HCT116 (cell line): Measurements from ENCODE around the gene CDH4. TPM values are rescaled to one million over a fixed set of nuclear protein-coding genes. Genes with fewer than 3 reads are reported as not detected.

Experiments
- ATAC-seq: fragments of 200-7000 bp; cut with Tn5 transposase; 2 replicates; pipeline ENCODE4 v1.9.1; 2020; ENCODE audit warnings: mild to moderate bottlenecking, moderate library complexity
- BruUV-seq: library from RNA; stranded (reverse); fragments of 400-500 nt; replicated peaks from 2 replicates; lab custom pipeline; 2021; lab: Mats Ljungman, UMichigan
- CTCF ChIA-PET: fragments of 300-600 bp; sonication (Branson Sonifier 250); formaldehyde crosslinking; loops from one replicate; lab custom pipeline; 2021; ENCODE audit warnings: antibody characterized with exemption; lab: Charles Lee
- POLR2A ChIA-PET: fragments of 300-600, 350-600 bp; sonication (Branson Sonifier 250); formaldehyde crosslinking; loops from one replicate; lab custom pipeline; 2021; ENCODE audit warnings: antibody characterized with exemption; lab: Charles Lee
- RAD21 ChIA-PET, 2 experiments: fragments of 300-600 bp; sonication (Branson Sonifier 250); formaldehyde crosslinking; loops; one replicate each; lab custom pipeline; 2023; ENCODE audit warnings: low total read pairs in 2 of 2; ENCODE audit not compliant: uncharacterized antibody in 2 of 2, unreplicated experiment in 2 of 2, low non-redundant PET in 1 of 2; lab: Charles Lee
- DNase-seq: peaks from one replicate; pipeline ENCODE4 v3.0.0-alpha.2; 2010; ENCODE audit warnings: low read depth, low spot score
- H2AFZ ChIP-seq: fragments of 200-600 bp; shearing (Covaris generic), sonication (generic); 2 replicates; pipeline ENCODE4 v1.6.1; 2017; ENCODE audit warnings: low read depth, mixed run types, mixed read lengths, antibody characterized with exemption, low read length; ENCODE audit not compliant: poor library complexity, severe bottlenecking
- H3K27ac ChIP-seq: 2 replicates; pipeline ENCODE4 v1.5.1; 2012; ENCODE audit warnings: low read depth, low read length
- H3K27me3 ChIP-seq: fragments of 200-600 bp; sonication (generic); 2 replicates; pipeline ENCODE4 v1.6.1; 2016; ENCODE audit warnings: mixed run types, low read length, mixed read lengths; ENCODE audit not compliant: insufficient read depth
- H3K36me3 ChIP-seq, 2 experiments: fragments of 200-500 bp in 1 of 2; fragments of 200-600 bp in 1 of 2; sonication (Bioruptor generic) in 1 of 2; sonication (generic) in 1 of 2; 2 replicates each; pipeline versions ENCODE4 v1.5.1 to v1.6.1; 2014 to 2016; ENCODE audit warnings: low read length in 2 of 2, inconsistent platforms in 1 of 2, mixed read lengths in 1 of 2, mixed run types in 1 of 2; ENCODE audit not compliant: insufficient read depth in 2 of 2, control insufficient read depth in 1 of 2
- H3K4me1 ChIP-seq, 2 experiments: fragments of 200-600 bp in 1 of 2; sonication (generic) in 1 of 2; 2 replicates each; pipeline versions ENCODE4 v1.5.1 to v1.6.1; 2012 to 2017; ENCODE audit warnings: low read length in 2 of 2, inconsistent platforms in 1 of 2, mild to moderate bottlenecking in 1 of 2, mixed read lengths in 1 of 2, mixed run types in 1 of 2, moderate library complexity in 1 of 2; ENCODE audit not compliant: insufficient read depth in 2 of 2, control insufficient read depth in 1 of 2
- H3K4me2 ChIP-seq: fragments of 200-600 bp; sonication (generic); 2 replicates; pipeline ENCODE4 v1.6.1; 2017; ENCODE audit warnings: mixed run types, low read length, mixed read lengths
- H3K4me3 ChIP-seq, 2 experiments: fragments of 200-600 bp in 1 of 2; sonication (generic) in 1 of 2; replicated peaks in 1 of 2; 2 replicates each; pipeline ENCODE4 v1.5.1; 2011 to 2016; ENCODE audit warnings: low read length in 2 of 2, control low read depth in 1 of 2, low read depth in 1 of 2, mild to moderate bottlenecking in 1 of 2, mixed read lengths in 1 of 2, mixed run types in 1 of 2
- H3K79me2 ChIP-seq: fragments of 200-600 bp; sonication (generic); 2 replicates; pipeline ENCODE4 v1.6.1; 2017; ENCODE audit warnings: mild to moderate bottlenecking, mixed run types, low read length, moderate library complexity, mixed read lengths; ENCODE audit not compliant: insufficient read depth
- H3K9ac ChIP-seq: fragments of 200-600 bp; sonication (generic); 2 replicates; pipeline ENCODE4 v1.6.1; 2016; ENCODE audit warnings: low read length, mixed read lengths
- H3K9me2 ChIP-seq: fragments of 200-600 bp; sonication (generic), shearing (Covaris generic); 2 replicates; pipeline ENCODE4 v1.6.1; 2017; ENCODE audit warnings: mixed run types, mild to moderate bottlenecking, moderate library complexity; ENCODE audit not compliant: insufficient read depth
- H3K9me3 ChIP-seq, 2 experiments: fragments of 200-500 bp in 1 of 2; fragments of 200-600 bp in 1 of 2; sonication (Bioruptor generic) in 1 of 2; sonication (generic) in 1 of 2; 2 replicates each; pipeline ENCODE4 v1.6.1; 2014 to 2017; ENCODE audit warnings: low read length in 2 of 2, mixed read lengths in 2 of 2, inconsistent platforms in 1 of 2, low read depth in 1 of 2, mild to moderate bottlenecking in 1 of 2, mixed run types in 1 of 2, moderate library complexity in 1 of 2; ENCODE audit not compliant: control insufficient read depth in 1 of 2, insufficient read depth in 1 of 2
- H4K20me1 ChIP-seq: fragments of 200-600 bp; sonication (generic), shearing (Covaris generic); 2 replicates; pipeline ENCODE4 v1.6.1; 2017; ENCODE audit warnings: mixed run types, mild to moderate bottlenecking, moderate library complexity; ENCODE audit not compliant: insufficient read depth
- ATF3 ChIP-seq: IDR thresholded peaks from 2 replicates; pipeline ENCODE4 v1.6.1; 2012
- CEBPB ChIP-seq: IDR thresholded peaks from 2 replicates; pipeline ENCODE4 v1.6.1; 2012; ENCODE audit warnings: low read depth
- CTCF ChIP-seq, 3 experiments: fragments of 200-600 bp in 1 of 3; sonication (generic) in 1 of 3; IDR thresholded peaks in 2 of 3; conservative IDR thresholded peaks in 1 of 3; 2 replicates each; pipeline ENCODE4 v1.5.1; 2012 to 2017; ENCODE audit warnings: low read depth in 2 of 3, low read length in 2 of 3, antibody characterized with exemption in 1 of 3, borderline replicate concordance in 1 of 3, control low read depth in 1 of 3, mild to moderate bottlenecking in 1 of 3, mixed read lengths in 1 of 3, mixed run types in 1 of 3, moderate library complexity in 1 of 3; ENCODE audit not compliant: insufficient read depth in 1 of 3
- EGR1 ChIP-seq: IDR thresholded peaks from 2 replicates; pipeline ENCODE4 v1.6.1; 2012; ENCODE audit warnings: low read depth
- ELF1 ChIP-seq: IDR thresholded peaks from 2 replicates; pipeline ENCODE4 v1.6.1; 2012; ENCODE audit warnings: low read depth, borderline replicate concordance
- EZH2 ChIP-seq: fragments of 200-600 bp; sonication (generic); IDR thresholded peaks from 2 replicates; pipeline ENCODE4 v1.6.1; 2017; ENCODE audit warnings: antibody characterized with exemption, mixed run types
- JUND ChIP-seq: IDR thresholded peaks from 2 replicates; pipeline ENCODE4 v1.6.1; 2012
- POLR2A ChIP-seq: IDR thresholded peaks from 2 replicates; pipeline ENCODE4 v1.7.0; 2011; ENCODE audit warnings: borderline replicate concordance; ENCODE audit not compliant: insufficient read depth, insufficient read length; ENCODE audit errors: extremely low read depth
- POLR2AphosphoS5 ChIP-seq: IDR thresholded peaks from 2 replicates; pipeline ENCODE4 v1.6.1; 2011; ENCODE audit warnings: mild to moderate bottlenecking, low read depth, low read length, moderate library complexity
- RAD21 ChIP-seq: IDR thresholded peaks from 2 replicates; pipeline ENCODE4 v1.6.1; 2012; ENCODE audit warnings: low read depth, mild to moderate bottlenecking
- REST ChIP-seq: IDR thresholded peaks from 2 replicates; pipeline ENCODE4 v1.6.1; 2012; ENCODE audit warnings: low read depth
- SP1 ChIP-seq: IDR thresholded peaks from 2 replicates; pipeline ENCODE4 v1.6.1; 2012; ENCODE audit warnings: low read depth
- SRF ChIP-seq: IDR thresholded peaks from 2 replicates; pipeline ENCODE4 v1.6.1; 2012; ENCODE audit warnings: low read depth
- TCF7L2 ChIP-seq: IDR thresholded peaks from 2 replicates; pipeline ENCODE4 v1.7.0; 2011; ENCODE audit warnings: borderline replicate concordance, inconsistent platforms; ENCODE audit not compliant: insufficient read depth, insufficient read length; ENCODE audit errors: extremely low read depth
- YY1 ChIP-seq: IDR thresholded peaks from 2 replicates; pipeline ENCODE4 v1.6.1; 2011; ENCODE audit warnings: low read length, low read depth, moderate library complexity, mild to moderate bottlenecking; ENCODE audit not compliant: insufficient replicate concordance; ENCODE audit errors: extremely low read depth
- ZFX ChIP-seq: fragments of 450-650 bp; IDR thresholded peaks from 2 replicates; pipeline ENCODE4 v1.6.1; 2017
- ZNF274 ChIP-seq: fragments of 200-500 bp; sonication (Bioruptor generic); IDR thresholded peaks from 2 replicates; pipeline ENCODE4 v1.6.1; 2014; ENCODE audit warnings: mild to moderate bottlenecking, low read depth, low read length, inconsistent platforms
- intact Hi-C: fragments of 100-400 bp; cut with micrococcal nuclease; formaldehyde crosslinking; loops from 2 replicates; pipeline ENCODE4 v1.10.0; 2022
- total RNA-seq: library from RNA; stranded (reverse); gene quantifications from one replicate; pipeline ENCODE4 v1.2.1, GENCODE V29; 2021; ENCODE audit not compliant: unreplicated experiment
- TF ChIP-seq, protein P1 (sequence below): IDR thresholded peaks from 2 replicates; pipeline ENCODE4 v1.6.1; 2012

CDH4 gene
- total RNA-seq, 1 experiment from 2014 or later = not detected

- BruUV-seq = no TSS peak
- no peak for TF ChIP-seq EZH2
- TF ChIP-seq CEBPB = no peak
- no peak for TF ChIP-seq POLR2A
- TF ChIP-seq JUND = no peak
- no peak for TF ChIP-seq CTCF (IDR thresholded peaks at IDR 0.05 in 2 of 3, conservative IDR thresholded peaks at IDR 0.05 in 1 of 3; ENCODE audit: borderline replicate concordance in 1 of 3, insufficient read depth in 1 of 3, low read depth in 2 of 3, low read length in 2 of 3)
- no peak for TF ChIP-seq TCF7L2
- no peak for TF ChIP-seq POLR2AphosphoS5
- no peak for TF ChIP-seq YY1
- no peak for TF ChIP-seq ELF1
- TF ChIP-seq ZNF274 = no peak
- no peak for TF ChIP-seq RAD21
- no peak for TF ChIP-seq REST
- TF ChIP-seq EGR1 = no peak
- no peak for TF ChIP-seq SP1
- TF ChIP-seq, protein P1, sequence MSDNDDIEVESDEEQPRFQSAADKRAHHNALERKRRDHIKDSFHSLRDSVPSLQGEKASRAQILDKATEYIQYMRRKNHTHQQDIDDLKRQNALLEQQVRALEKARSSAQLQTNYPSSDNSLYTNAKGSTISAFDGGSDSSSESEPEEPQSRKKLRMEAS = no peak
- no peak for TF ChIP-seq SRF
- no peak for TF ChIP-seq ATF3
- no peak for TF ChIP-seq ZFX
- Histone ChIP-seq H3K9me3 (peaks cover 0 to 3% of the 10 kb centered on the region in 2 experiments; a peak in 1 of 4 replicates), H3K4me1 (no peaks in the 10 kb centered on the region), H4K20me1 (no peaks in the 10 kb centered on the region), H3K27ac (no peak overlapping the region), H3K36me3 (no peaks in the 10 kb centered on the region), H3K4me3 (no peak overlapping the region), H3K9ac (no peak overlapping the region), H3K27me3 (peaks cover under 1% of the 10 kb centered on the region; the same call in 1 of the 2 replicates), H3K79me2 (no peaks in the 10 kb centered on the region), H2AFZ (no peak overlapping the region), H3K9me2 (no peaks in the 10 kb centered on the region), H3K4me2 (no peak overlapping the region)
- intact Hi-C loops = no loop called here
- ChIA-PET RAD21 (no interaction called here), CTCF (no interaction called here), POLR2A (no interaction called here)
- ATAC-seq (no peak), DNase-seq (no peak)
These were observed 245.1 kb downstream of the CDH4 start for GRCh38 chr20:61497029-61497627.
